ENCODE measurements around the gene TBCE.

- TF ChIP-seq CTCF (IDR thresholded peaks at IDR 0.05; ENCODE audit: poor library complexity) (no peak), EZH2phosphoT487 (IDR thresholded peaks at IDR 0.05; ENCODE audit: low read depth, severe bottlenecking, unreplicated experiment) (no peak), EZH2 (IDR thresholded peaks at IDR 0.05; ENCODE audit: borderline replicate concordance) (no peak)
Measured at GRCh38 chr1:235455823-235456222, 88.6 kb downstream of the TBCE start.

Data from hepatocyte (in vitro differentiated cells).